Colon (tissue), 2 donors: ENCODE data around the gene BTNL9.
"Not testable (repeated sequence)": the region's sequence is repeated elsewhere in the genome, so short reads cannot be mapped to it uniquely, and the experiment has no call there.

ENCODE experiments used
- FAIRE-seq: peaks from 2 replicates; lab custom pipeline; 2012; peaks lifted over from hg19 to GRCh38; lab: Jason Lieb, UNC
- donor health status: control.
- donor health status: control.

Gene BTNL9

GRCh38 chr5:181100121-181100875, 60.2 kb downstream of the BTNL9 start:
- FAIRE-seq, result no peak

GRCh38 chr5:181101030-181101641, 61.1 kb downstream of the BTNL9 start:
- not testable (repeated sequence) for FAIRE-seq

- not testable (repeated sequence) for FAIRE-seq
Measured at GRCh38 chr5:181101930-181102674, 62.0 kb downstream of the BTNL9 start.

- not testable (repeated sequence) for FAIRE-seq
Measured at GRCh38 chr5:181104259-181104568, 64.1 kb downstream of the BTNL9 start.

- not testable (repeated sequence) for FAIRE-seq
Measured at GRCh38 chr5:181104606-181105390, 64.7 kb downstream of the BTNL9 start.

GRCh38 chr5:181105391-181106025, 65.4 kb downstream of the BTNL9 start:
- FAIRE-seq, result no peak

GRCh38 chr5:181107699-181108098, 67.6 kb downstream of the BTNL9 start:
- no peak for FAIRE-seq

- no peak for FAIRE-seq
Measured at GRCh38 chr5:181108578-181109165, 68.6 kb downstream of the BTNL9 start.

- FAIRE-seq, result no peak
Measured at GRCh38 chr5:181109489-181110013, 69.5 kb downstream of the BTNL9 start.

GRCh38 chr5:181111010-181111409, 70.9 kb downstream of the BTNL9 start:
- no peak for FAIRE-seq
